Natural killer cell (primary cell): ENCODE results near the gene PRELID2. TPM values are rescaled to one million over a fixed set of nuclear protein-coding genes. Genes with fewer than 3 reads are reported as not detected.

Experiments
- ATAC-seq, 3 donors: fragments of 150-1000 bp in 2 of 3; fragments of 200-7000 bp in 1 of 3; cut with Tn5 transposase; 1 replicate in 1 of 3; 2 replicates in 2 of 3; pipeline ENCODE4 v1.10.0; 2021; ENCODE audit warnings: mild to moderate bottlenecking in 2 of 3, moderate library complexity in 2 of 3
- DNase-seq, 2 donors: peaks; one replicate each; pipeline versions ENCODE4 v3.0.0 to v3.0.0-alpha.2; 2013 to 2021; ENCODE audit warnings: mixed read lengths in 1 of 2
- H3K27ac ChIP-seq: one replicate; pipeline ENCODE4 v1.5.1; 2013; ENCODE audit warnings: mild to moderate bottlenecking, low read length
- H3K27me3 ChIP-seq: one replicate; pipeline ENCODE4 v1.6.1; 2013; ENCODE audit warnings: low read length; ENCODE audit not compliant: control insufficient read depth, insufficient read depth
- H3K36me3 ChIP-seq: one replicate; pipeline ENCODE4 v1.6.1; 2013; ENCODE audit warnings: low read length; ENCODE audit not compliant: control insufficient read depth, insufficient read depth
- H3K4me1 ChIP-seq: one replicate; pipeline ENCODE4 v1.6.1; 2013; ENCODE audit warnings: low read length; ENCODE audit not compliant: control insufficient read depth, insufficient read depth
- H3K4me3 ChIP-seq: one replicate; pipeline ENCODE4 v1.5.1; 2013; ENCODE audit warnings: low read length
- H3K9me3 ChIP-seq: one replicate; pipeline ENCODE4 v1.6.1; 2013; ENCODE audit warnings: low read length; ENCODE audit not compliant: control insufficient read depth, insufficient read depth
- H3K27ac Mint-ChIP-seq, 2 donors: one replicate each; pipeline ENCODE4 v1.8.0; 2022; ENCODE audit warnings: mild to moderate bottlenecking in 2 of 2, mixed read lengths in 2 of 2, moderate library complexity in 1 of 2
- H3K27me3 Mint-ChIP-seq, 2 donors: one replicate each; pipeline ENCODE4 v1.8.0; 2022; ENCODE audit warnings: low read depth in 2 of 2, mixed read lengths in 2 of 2
- H3K36me3 Mint-ChIP-seq: one replicate; pipeline ENCODE4 v1.8.0; 2022; ENCODE audit warnings: mixed read lengths
- H3K4me1 Mint-ChIP-seq, 2 donors: one replicate each; pipeline ENCODE4 v1.8.0; 2022; ENCODE audit warnings: mixed read lengths in 2 of 2
- H3K4me3 Mint-ChIP-seq: one replicate; pipeline ENCODE4 v1.8.0; 2022; ENCODE audit warnings: mild to moderate bottlenecking, moderate library complexity, mixed read lengths
- H3K9me3 Mint-ChIP-seq, 2 donors: one replicate each; pipeline ENCODE4 v1.8.0; 2022; ENCODE audit warnings: mixed read lengths in 2 of 2
- WGBS: methylation state at CpG from one replicate; pipeline ENCODE4 v1.1.7; 2013; ENCODE audit warnings: missing lambda C conversion rate; ENCODE audit not compliant: insufficient coverage; 5-methylcytosine and 5-hydroxymethylcytosine counted together
- intact Hi-C: fragments of 100-400 bp; cut with micrococcal nuclease; formaldehyde crosslinking; loops from one replicate; pipeline ENCODE4 v1.14.2; 2022
- total RNA-seq, 4 donors: library from RNA; stranded (reverse); fragments of 120-200 nt in 1 of 4; gene quantifications; one replicate each; pipeline versions ENCODE4 v1.2.3 to v1.2.4, GENCODE V29; 2013 to 2022
- TF ChIP-seq, protein P1 (sequence below): fragments of 200-600 bp; IDR thresholded peaks from one replicate; pipeline ENCODE4 v1.8.0; 2022; ENCODE audit warnings: antibody characterized with exemption

Gene PRELID2
- total RNA-seq, 3 donors from 2014 or later (not counting 1 experiment from before 2014, with no cell fraction given), result 1.5 to 3.1 (median 1.7) TPM

DNA sequence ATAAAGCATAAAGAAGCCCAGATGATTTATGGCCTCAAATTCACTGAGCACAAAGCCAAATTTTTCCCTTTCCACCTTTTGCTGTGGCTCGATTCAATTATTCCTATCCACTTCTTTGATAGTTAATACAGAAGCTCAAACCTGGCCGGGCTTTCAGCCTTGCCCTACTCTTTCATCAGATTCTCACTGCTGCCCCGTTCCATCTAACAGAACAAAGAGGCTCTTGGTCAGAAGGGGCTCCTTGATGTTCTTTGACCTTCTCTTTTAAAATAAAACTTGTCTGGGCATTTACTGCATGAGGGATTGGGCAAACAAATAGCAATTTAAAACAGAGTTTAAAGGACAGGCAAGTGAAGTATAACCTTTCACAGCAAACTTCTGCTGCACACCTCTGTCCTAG, 27.9 kb upstream of the PRELID2 start:
- WGBS, result 67% methylated on average over 3 of the region's 3 CpGs
- TF ChIP-seq, protein P1, sequence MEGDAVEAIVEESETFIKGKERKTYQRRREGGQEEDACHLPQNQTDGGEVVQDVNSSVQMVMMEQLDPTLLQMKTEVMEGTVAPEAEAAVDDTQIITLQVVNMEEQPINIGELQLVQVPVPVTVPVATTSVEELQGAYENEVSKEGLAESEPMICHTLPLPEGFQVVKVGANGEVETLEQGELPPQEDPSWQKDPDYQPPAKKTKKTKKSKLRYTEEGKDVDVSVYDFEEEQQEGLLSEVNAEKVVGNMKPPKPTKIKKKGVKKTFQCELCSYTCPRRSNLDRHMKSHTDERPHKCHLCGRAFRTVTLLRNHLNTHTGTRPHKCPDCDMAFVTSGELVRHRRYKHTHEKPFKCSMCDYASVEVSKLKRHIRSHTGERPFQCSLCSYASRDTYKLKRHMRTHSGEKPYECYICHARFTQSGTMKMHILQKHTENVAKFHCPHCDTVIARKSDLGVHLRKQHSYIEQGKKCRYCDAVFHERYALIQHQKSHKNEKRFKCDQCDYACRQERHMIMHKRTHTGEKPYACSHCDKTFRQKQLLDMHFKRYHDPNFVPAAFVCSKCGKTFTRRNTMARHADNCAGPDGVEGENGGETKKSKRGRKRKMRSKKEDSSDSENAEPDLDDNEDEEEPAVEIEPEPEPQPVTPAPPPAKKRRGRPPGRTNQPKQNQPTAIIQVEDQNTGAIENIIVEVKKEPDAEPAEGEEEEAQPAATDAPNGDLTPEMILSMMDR, result no peak
- peaks cover 0 to 16% of the 10 kb centered on the region in 2 donors for H3K27me3 Mint-ChIP-seq

DNA sequence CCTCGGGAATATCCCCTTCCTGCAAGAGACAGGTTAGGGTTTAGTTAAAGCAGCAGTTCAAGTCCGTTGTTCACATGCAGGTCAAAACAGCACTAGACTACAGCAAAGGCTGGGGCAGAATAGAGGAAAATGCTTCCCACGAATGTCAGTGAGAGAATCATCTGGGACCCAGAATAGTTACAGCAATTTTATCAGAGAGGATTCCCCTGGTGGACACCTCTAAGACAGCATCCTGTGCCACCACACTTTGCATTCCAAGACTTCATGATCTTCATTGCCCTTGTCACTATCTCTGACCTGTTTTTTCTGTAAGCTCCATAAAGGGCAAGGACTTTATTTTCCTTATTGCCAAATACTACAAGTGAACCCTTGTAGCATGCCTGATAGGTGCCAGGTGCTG, 24.8 kb upstream of the PRELID2 start:
- 81% methylated on average over 3 of the region's 3 CpGs for WGBS
- no peak for DNase-seq
- Mint-ChIP-seq H3K4me1 (peaks cover 0 to 7% of the 10 kb centered on the region in 2 donors), H3K36me3 (no peaks in the 10 kb centered on the region), H3K9me3 (no peaks in the 10 kb centered on the region), H3K4me3 (no peak overlapping the region), H3K27me3 (peaks cover 0 to 16% of the 10 kb centered on the region in 2 donors), H3K27ac (no peak overlapping the region)
- intact Hi-C loops, result no loop called here
- ATAC-seq, result no peak
- Histone ChIP-seq H3K9me3 (no peaks in the 10 kb centered on the region), H3K27me3 (no peaks in the 10 kb centered on the region), H3K27ac (no peak overlapping the region), H3K4me1 (peaks cover 9% of the 10 kb centered on the region), H3K36me3 (no peaks in the 10 kb centered on the region), H3K4me3 (no peak overlapping the region)
- TF ChIP-seq, protein P1, result no peak

More for the DNA sequence above, 27.9 kb upstream of the PRELID2 start:
- no peaks in the 10 kb centered on the region for H3K36me3 ChIP-seq
- no peaks in the 10 kb centered on the region for H3K27me3 ChIP-seq
- no peak overlapping the region for H3K27ac ChIP-seq
- no peaks in the 10 kb centered on the region for H3K4me1 ChIP-seq
- Mint-ChIP-seq H3K27ac (no peak overlapping the region), H3K4me3 (no peak overlapping the region), H3K36me3 (no peaks in the 10 kb centered on the region), H3K9me3 (no peaks in the 10 kb centered on the region), H3K4me1 (no peaks in the 10 kb centered on the region)
- H3K4me3 ChIP-seq, result no peak overlapping the region
- ATAC-seq (no peak), DNase-seq (no peak)
- intact Hi-C loops, result no loop called here
- H3K9me3 ChIP-seq, result no peaks in the 10 kb centered on the region

DNA sequence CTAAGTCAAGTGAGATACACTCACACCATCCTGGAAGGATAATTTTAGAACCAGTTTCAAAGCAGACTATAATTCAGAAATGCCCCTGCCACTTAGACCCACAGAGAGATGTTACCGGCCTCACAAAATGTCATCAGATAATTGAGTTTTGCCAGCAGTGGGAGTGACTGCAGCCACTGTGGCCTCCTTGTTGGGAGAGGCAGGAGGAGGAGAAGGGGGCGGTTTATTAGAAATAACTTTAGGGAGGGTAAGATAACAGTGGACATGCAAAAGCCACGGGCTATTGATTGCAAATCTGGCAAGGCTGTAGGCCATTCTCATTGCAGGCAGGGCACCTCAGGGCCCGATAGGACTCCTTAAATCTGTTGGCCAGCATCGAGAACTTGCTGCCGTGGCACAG, 24.3 kb upstream of the PRELID2 start:
- no peak overlapping the region for H3K27ac ChIP-seq
- H3K4me1 ChIP-seq, result peaks cover 9% of the 10 kb centered on the region
- no peak overlapping the region for H3K4me3 ChIP-seq
- Mint-ChIP-seq H3K27ac (no peak overlapping the region), H3K9me3 (no peaks in the 10 kb centered on the region), H3K36me3 (no peaks in the 10 kb centered on the region), H3K4me1 (peaks cover 0 to 11% of the 10 kb centered on the region in 2 donors), H3K4me3 (no peak overlapping the region), H3K27me3 (peaks cover 0 to 16% of the 10 kb centered on the region in 2 donors)
- DNase-seq, result no peak
- H3K9me3 ChIP-seq, result no peaks in the 10 kb centered on the region
- 94% methylated on average over 6 of the region's 6 CpGs for WGBS
- intact Hi-C loops, result no loop called here
- no peak for ATAC-seq
- H3K27me3 ChIP-seq, result no peaks in the 10 kb centered on the region
- TF ChIP-seq, protein P1, result no peak
- no peaks in the 10 kb centered on the region for H3K36me3 ChIP-seq

DNA sequence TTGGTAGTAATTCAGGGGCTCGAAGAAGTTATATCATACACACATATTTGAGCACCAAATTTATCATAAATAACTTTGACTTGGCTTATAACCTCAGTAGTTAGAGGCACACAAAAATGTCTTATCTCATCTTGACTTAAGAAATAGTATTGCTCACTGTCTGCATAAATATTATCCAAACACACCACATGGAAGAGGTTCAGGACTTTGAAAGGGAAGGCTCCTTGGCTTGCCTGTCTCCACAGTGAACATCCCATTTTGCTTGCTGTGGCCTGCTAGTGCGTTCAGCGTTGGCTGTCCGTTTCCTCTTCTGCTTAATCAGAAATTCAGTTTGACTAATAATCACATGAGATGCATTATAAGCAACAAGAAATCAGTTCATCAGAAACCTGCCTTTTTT, 23.8 kb upstream of the PRELID2 start:
- 89% methylated on average over 4 of the region's 4 CpGs for WGBS
- TF ChIP-seq, protein P1, result no peak
- H3K4me1 ChIP-seq, result peaks cover 9% of the 10 kb centered on the region

More for the DNA sequence above, 23.8 kb upstream of the PRELID2 start:
- ATAC-seq (no peak), DNase-seq (no peak)
- no peak overlapping the region for H3K4me3 Mint-ChIP-seq
- Histone ChIP-seq H3K9me3 (no peaks in the 10 kb centered on the region), H3K36me3 (no peaks in the 10 kb centered on the region), H3K27me3 (no peaks in the 10 kb centered on the region), H3K27ac (no peak overlapping the region), H3K4me3 (no peak overlapping the region)
- H3K27me3 Mint-ChIP-seq, result peaks cover 0 to 16% of the 10 kb centered on the region in 2 donors
- no peaks in the 10 kb centered on the region for H3K9me3 Mint-ChIP-seq
- H3K27ac Mint-ChIP-seq, result no peak overlapping the region
- intact Hi-C loops, result no loop called here
- H3K4me1 Mint-ChIP-seq, result peaks cover 0 to 12% of the 10 kb centered on the region in 2 donors
- H3K36me3 Mint-ChIP-seq, result no peaks in the 10 kb centered on the region
